GM23248 (cell line): ENCODE measurements around the gene NFATC3. TPM values are rescaled to one million over a fixed set of nuclear protein-coding genes. Genes with fewer than 3 reads are reported as not detected.
A peak's percentile ranks its signal among the peaks of the same experiment; 100 is the strongest.

ENCODE experiments used
- DNase-seq: peaks from one replicate; pipeline ENCODE4 v3.0.0-alpha.2; 2015
- H2AFZ ChIP-seq: fragments of 200-600 bp; sonication (generic); 2 replicates; pipeline ENCODE4 v1.6.1; 2016; ENCODE audit warnings: antibody characterized with exemption
- H3F3A ChIP-seq: fragments of 200-600 bp; sonication (generic); 2 replicates; pipeline ENCODE4 v1.6.1; 2016; ENCODE audit warnings: mild to moderate bottlenecking, antibody characterized with exemption, mixed run types; ENCODE audit not compliant: insufficient read depth
- H3K27ac ChIP-seq: fragments of 200-600 bp; sonication (generic); 2 replicates; pipeline ENCODE4 v1.5.1; 2016; ENCODE audit warnings: mild to moderate bottlenecking
- H3K27me3 ChIP-seq: fragments of 200-600 bp; sonication (generic); replicated peaks from 2 replicates; pipeline ENCODE4 v1.6.1; 2016; ENCODE audit warnings: mild to moderate bottlenecking; ENCODE audit not compliant: insufficient read depth
- H3K36me3 ChIP-seq: fragments of 200-600 bp; sonication (generic); 2 replicates; pipeline ENCODE4 v1.6.1; 2016; ENCODE audit warnings: low read depth, mild to moderate bottlenecking
- H3K4me1 ChIP-seq: fragments of 200-600 bp; sonication (generic); 2 replicates; pipeline ENCODE4 v1.6.1; 2016; ENCODE audit warnings: mild to moderate bottlenecking; ENCODE audit not compliant: insufficient read depth
- H3K4me2 ChIP-seq: fragments of 200-600 bp; sonication (generic); one replicate; pipeline ENCODE4 v1.6.1; 2016; ENCODE audit warnings: mild to moderate bottlenecking; ENCODE audit not compliant: unreplicated experiment
- H3K4me3 ChIP-seq: fragments of 200-600 bp; sonication (generic); 2 replicates; pipeline ENCODE4 v1.5.1; 2016; ENCODE audit warnings: mild to moderate bottlenecking
- H3K79me2 ChIP-seq: fragments of 200-600 bp; sonication (generic); 2 replicates; pipeline ENCODE4 v1.6.1; 2016; ENCODE audit warnings: mild to moderate bottlenecking; ENCODE audit not compliant: insufficient read depth
- H3K9ac ChIP-seq: fragments of 200-600 bp; sonication (generic); 2 replicates; pipeline ENCODE4 v1.6.1; 2016; ENCODE audit warnings: mild to moderate bottlenecking
- H3K9me2 ChIP-seq: fragments of 200-600 bp; sonication (generic); 2 replicates; pipeline ENCODE4 v1.6.1; 2016; ENCODE audit warnings: mixed run types, mild to moderate bottlenecking, moderate library complexity; ENCODE audit not compliant: insufficient read depth
- H3K9me3 ChIP-seq: fragments of 200-600 bp; sonication (generic); one replicate; pipeline ENCODE4 v1.6.1; 2017; ENCODE audit warnings: low read depth
- H4K20me1 ChIP-seq: fragments of 200-600 bp; sonication (generic); 2 replicates; pipeline ENCODE4 v1.6.0; 2016; ENCODE audit not compliant: insufficient read depth
- EZH2 ChIP-seq: fragments of 200-600 bp; sonication (generic); IDR thresholded peaks from 2 replicates; pipeline ENCODE4 v1.6.1; 2018; ENCODE audit warnings: antibody characterized with exemption, mild to moderate bottlenecking; ENCODE audit not compliant: insufficient read depth, poor library complexity, severe bottlenecking
- EZH2phosphoT487 ChIP-seq: fragments of 200-600 bp; sonication (generic); IDR thresholded peaks from 2 replicates; pipeline ENCODE4 v1.6.1; 2018; ENCODE audit warnings: antibody characterized with exemption, moderate library complexity, mild to moderate bottlenecking, low read depth; ENCODE audit not compliant: insufficient read depth
- WGBS, 2 experiments: methylation state at CpG; one replicate each; pipeline ENCODE4 v1.1.6; 2015 to 2017; ENCODE audit warnings: low lambda C conversion rate in 2 of 2, low coverage in 1 of 2; ENCODE audit errors: missing lambda C conversion rate in 2 of 2; 5-methylcytosine and 5-hydroxymethylcytosine counted together
- in situ Hi-C: fragments of 300-500 bp; cut with MboI; formaldehyde crosslinking; loops from 2 replicates; pipeline ENCODE4 v1.15.0; 2020
- polyA plus RNA-seq: library from polyadenylated mRNA; unstranded; fragments of >200 nt; fragmentation: Nextera tagmentation; extraction: Ambion mirVana; gene quantifications from 2 replicates; pipeline ENCODE4 v1.2.1, GENCODE V29; 2016
- total RNA-seq: library from RNA; depleted of rRNA; stranded (reverse); fragments of >200 nt; shearing (Covaris generic); gene quantifications from 2 replicates; pipeline ENCODE4 v1.2.3, GENCODE V29; 2014

Gene NFATC3
- total and polyA plus RNA-seq, 2 experiments from 2014 or later: 10.2 to 14.2 TPM

DNA sequence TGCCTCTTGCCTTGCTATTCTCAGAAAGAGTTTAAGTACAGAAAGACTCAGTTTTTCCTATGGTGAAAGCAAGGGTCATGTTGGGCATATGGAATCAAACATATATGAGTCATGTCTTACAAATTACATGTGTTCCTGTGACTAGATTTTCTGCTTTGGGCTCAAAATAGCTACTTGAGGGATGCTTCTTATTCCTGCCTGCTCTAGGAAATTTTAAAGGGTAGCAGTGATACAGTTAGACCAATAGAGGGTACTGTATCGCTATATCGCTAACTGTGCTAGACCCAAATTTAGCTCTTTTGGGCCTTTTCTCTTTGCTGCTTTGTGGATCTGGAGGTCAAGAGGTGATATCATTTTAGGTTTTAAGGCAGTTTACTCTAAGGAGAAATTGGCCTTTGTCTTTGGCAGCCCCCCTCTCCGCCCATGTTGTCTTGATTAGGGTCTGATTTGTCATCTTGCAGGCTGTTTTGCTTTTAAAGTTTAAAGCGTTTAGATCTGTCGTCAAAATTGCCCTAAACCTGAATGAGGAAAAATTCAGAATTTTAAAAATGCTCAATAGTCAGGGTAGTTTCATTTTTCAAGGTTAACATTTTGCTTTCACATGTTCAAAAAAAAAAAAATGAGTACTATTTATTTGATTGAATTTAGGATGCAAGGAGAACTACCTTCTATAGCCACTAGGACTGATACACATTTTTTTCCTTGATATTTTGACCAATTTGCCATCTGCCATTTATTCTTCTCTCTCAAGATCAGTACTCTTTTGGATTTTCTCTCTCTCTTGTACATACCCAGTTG is 8.8 kb downstream of the NFATC3 start:
- Histone ChIP-seq H3K79me2 (peaks cover 98% of the 10 kb centered on the region), H3K27ac (peak overlapping the region; percentile 25; the same call in 1 of the 2 replicates), H3K9ac (peak overlapping the region; percentile 62), H3K9me2 (no peaks in the 10 kb centered on the region), H4K20me1 (no peaks in the 10 kb centered on the region), H2AFZ (peak overlapping the region; percentile 63), H3K27me3 (no peaks in the 10 kb centered on the region), H3K4me3 (peak overlapping the region; percentile 28; the same call in 1 of the 2 replicates), H3K4me1 (peaks cover 27% of the 10 kb centered on the region), H3F3A (peaks cover 20% of the 10 kb centered on the region; the same call in 1 of the 2 replicates), H3K9me3 (no peaks in the 10 kb centered on the region), H3K4me2 (peak overlapping the region; percentile 61), H3K36me3 (no peaks in the 10 kb centered on the region)
- TF ChIP-seq EZH2phosphoT487 (no peak), EZH2 (no peak)
- 20% methylated on average over 5 of the region's 5 CpGs for WGBS, 2 experiments
- in situ Hi-C loops: no loop called here
- peak; percentile 77 for DNase-seq

- in situ Hi-C loops: no loop called here
- peaks cover 97% of the 10 kb centered on the region for H3K79me2 ChIP-seq
- no peaks in the 10 kb centered on the region for H4K20me1 ChIP-seq
- TF ChIP-seq EZH2: no peak
- no peak for TF ChIP-seq EZH2phosphoT487
- no peaks in the 10 kb centered on the region for H3K36me3 ChIP-seq
- no peak for DNase-seq
- H2AFZ ChIP-seq: no peak overlapping the region
- no peak overlapping the region for H3K9ac ChIP-seq
- H3K9me3 ChIP-seq: no peaks in the 10 kb centered on the region
- H3K27ac ChIP-seq: no peak overlapping the region
- no peak overlapping the region for H3K4me3 ChIP-seq
- no peaks in the 10 kb centered on the region for H3K9me2 ChIP-seq
- 84 to 91% methylated on average over 4 of the region's 4 CpGs for WGBS, 2 experiments
- peaks cover 27% of the 10 kb centered on the region for H3K4me1 ChIP-seq
- no peak overlapping the region for H3K4me2 ChIP-seq
- peaks cover 20% of the 10 kb centered on the region; the same call in 1 of the 2 replicates for H3F3A ChIP-seq
- no peaks in the 10 kb centered on the region for H3K27me3 ChIP-seq
Measured at GRCh38 chr16:68094614-68094934, 9.4 kb downstream of the NFATC3 start.

DNA sequence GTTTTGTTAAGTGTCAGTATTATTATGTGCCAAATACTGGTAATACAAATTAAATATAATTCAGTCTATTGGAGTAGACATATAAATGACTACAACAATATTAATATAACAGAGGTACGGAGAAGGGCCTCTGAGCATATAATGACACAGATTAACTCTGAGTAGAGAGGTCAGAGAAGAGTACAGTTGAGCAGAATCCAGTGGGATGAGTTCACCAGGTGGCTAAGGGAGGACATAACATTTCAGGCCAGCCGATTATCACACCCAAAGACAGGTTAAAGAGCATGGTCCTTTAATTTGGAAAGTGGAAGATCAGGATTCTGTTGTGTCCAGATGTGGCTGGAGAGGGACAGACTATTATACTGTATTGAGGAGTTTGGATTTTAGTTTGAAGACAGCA is 11.3 kb downstream of the NFATC3 start:
- Histone ChIP-seq H2AFZ (no peak overlapping the region), H4K20me1 (no peaks in the 10 kb centered on the region), H3K9me3 (no peaks in the 10 kb centered on the region), H3K36me3 (no peaks in the 10 kb centered on the region), H3K79me2 (peaks cover 97% of the 10 kb centered on the region), H3K27ac (no peak overlapping the region), H3K9me2 (no peaks in the 10 kb centered on the region), H3K9ac (no peak overlapping the region), H3K4me2 (no peak overlapping the region), H3K4me3 (no peak overlapping the region), H3F3A (peaks cover 19% of the 10 kb centered on the region; the same call in 1 of the 2 replicates), H3K4me1 (peaks cover 18% of the 10 kb centered on the region), H3K27me3 (no peaks in the 10 kb centered on the region)
- no peak for TF ChIP-seq EZH2
- no peak for TF ChIP-seq EZH2phosphoT487
- in situ Hi-C loops: no loop called here
- 93% methylated on average over 2 of the region's 2 CpGs for WGBS, 2 experiments
- DNase-seq: no peak

DNA sequence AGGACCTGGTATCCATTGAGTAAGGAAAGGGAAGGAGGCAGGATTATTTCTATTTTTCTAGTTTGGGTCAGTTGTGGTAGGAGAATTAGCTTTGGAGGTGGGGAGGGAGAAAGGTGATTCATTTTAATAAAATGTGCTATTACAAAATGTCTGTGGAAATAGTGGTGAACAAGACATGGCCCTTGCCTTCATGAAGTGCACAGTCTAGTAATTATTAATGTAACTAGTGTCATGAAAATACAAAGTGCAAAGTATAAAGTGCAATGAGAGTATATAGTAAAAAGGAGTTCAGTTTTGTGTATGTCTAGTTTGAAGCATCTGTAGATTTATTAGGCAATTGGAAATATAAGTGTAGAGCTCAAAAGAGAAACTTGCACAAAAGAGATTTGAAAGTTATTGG is 11.9 kb downstream of the NFATC3 start:
- peaks cover 14% of the 10 kb centered on the region; the same call in 1 of the 2 replicates for H3F3A ChIP-seq
- no peak overlapping the region for H3K4me2 ChIP-seq
- H3K9me3 ChIP-seq: no peaks in the 10 kb centered on the region
- peaks cover 12% of the 10 kb centered on the region for H3K4me1 ChIP-seq
- H4K20me1 ChIP-seq: no peaks in the 10 kb centered on the region
- no peak overlapping the region for H3K9ac ChIP-seq
- H3K27me3 ChIP-seq: no peaks in the 10 kb centered on the region
- TF ChIP-seq EZH2 (no peak), EZH2phosphoT487 (no peak)
- peaks cover 96% of the 10 kb centered on the region for H3K79me2 ChIP-seq
- H3K36me3 ChIP-seq: no peaks in the 10 kb centered on the region
- in situ Hi-C loops: no loop called here
- H3K9me2 ChIP-seq: no peaks in the 10 kb centered on the region
- no peak overlapping the region for H3K27ac ChIP-seq
- no peak for DNase-seq
- H3K4me3 ChIP-seq: no peak overlapping the region
- H2AFZ ChIP-seq: no peak overlapping the region

DNA sequence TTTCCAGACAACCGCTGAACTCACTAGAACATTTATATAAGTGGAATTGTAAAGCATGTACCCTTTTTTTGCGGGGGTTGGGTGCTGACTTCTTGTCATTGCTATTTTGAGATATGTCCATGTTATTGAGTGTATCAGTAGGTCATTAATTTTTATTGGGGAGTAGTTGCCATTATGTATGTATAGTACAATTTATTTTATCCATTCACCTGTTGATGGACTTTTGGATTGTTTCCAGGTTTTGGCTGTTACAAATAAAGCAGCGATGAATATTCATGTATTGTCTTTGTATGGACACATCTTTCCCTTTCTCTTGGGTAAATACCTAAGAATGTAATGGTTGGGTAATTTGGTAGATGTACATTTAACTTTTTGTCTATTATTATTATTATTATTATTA is 12.7 kb downstream of the NFATC3 start:
- in situ Hi-C loops: no loop called here
- TF ChIP-seq EZH2phosphoT487 (no peak), EZH2 (no peak)
- DNase-seq: no peak
- no peaks in the 10 kb centered on the region for H3K9me2 ChIP-seq
- peaks cover 14% of the 10 kb centered on the region; the same call in 1 of the 2 replicates for H3F3A ChIP-seq
- H3K9me3 ChIP-seq: no peaks in the 10 kb centered on the region
- 96 to 98% methylated on average over 3 of the region's 3 CpGs for WGBS, 2 experiments
- H2AFZ ChIP-seq: no peak overlapping the region
- H3K27ac ChIP-seq: no peak overlapping the region
- H3K27me3 ChIP-seq: no peaks in the 10 kb centered on the region
- no peak overlapping the region for H3K9ac ChIP-seq
- peaks cover 11% of the 10 kb centered on the region for H3K4me1 ChIP-seq
- H3K36me3 ChIP-seq: no peaks in the 10 kb centered on the region
- no peak overlapping the region for H3K4me2 ChIP-seq
- H3K4me3 ChIP-seq: no peak overlapping the region
- no peaks in the 10 kb centered on the region for H4K20me1 ChIP-seq
- peaks cover 95% of the 10 kb centered on the region for H3K79me2 ChIP-seq
